Measurements from ENCODE around the gene ATRAID. TPM values are rescaled to one million over a fixed set of nuclear protein-coding genes. Genes with fewer than 3 reads are reported as not detected.
A peak's percentile ranks its signal among the peaks of the same experiment; 100 is the strongest.
"Not testable (repeated sequence)": the region's sequence is repeated elsewhere in the genome, so short reads cannot be mapped to it uniquely, and the experiment has no call there.

ATRAID gene
- total RNA-seq, 2 donors from 2014 or later = 80.7 to 83.4 TPM

- no peak for TF ChIP-seq CTCF (IDR thresholded peaks at IDR 0.05)
- Histone ChIP-seq H3K4me1 (no peaks in the 10 kb centered on the region), H3K9me3 (no peaks in the 10 kb centered on the region), H3K9ac (ENCODE audit: low read depth in 2 of 2, low read length in 2 of 2) (no peak overlapping the region), H3K4me3 (no peak overlapping the region), H3K36me3 (no peaks in the 10 kb centered on the region), H3K27me3 (no peaks in the 10 kb centered on the region), H3K27ac (no peak overlapping the region)
- intact Hi-C loops (cut with DNase I) = no loop called here
- no peak for DNase-seq
These were observed 21.9 kb upstream of the ATRAID start for GRCh38 chr2:27189989-27190388.

GRCh38 chr2:27191070-27191829 lies 20.6 kb upstream of the ATRAID start:
- Histone ChIP-seq H3K36me3 (no peaks in the 10 kb centered on the region), H3K4me3 (no peak overlapping the region), H3K9me3 (no peaks in the 10 kb centered on the region), H3K27ac (no peak overlapping the region), H3K27me3 (no peaks in the 10 kb centered on the region), H3K9ac (ENCODE audit: low read depth in 2 of 2, low read length in 2 of 2) (no peak overlapping the region), H3K4me1 (no peaks in the 10 kb centered on the region)
- DNase-seq = peak; percentile 43
- intact Hi-C loops (cut with DNase I) = no loop called here
- peak; percentile 43 for TF ChIP-seq CTCF (IDR thresholded peaks at IDR 0.05)

GRCh38 chr2:27194538-27195354 lies 17.1 kb upstream of the ATRAID start:
- Histone ChIP-seq H3K36me3 (no peaks in the 10 kb centered on the region), H3K27ac (no peak overlapping the region), H3K9ac (ENCODE audit: low read depth in 2 of 2, low read length in 2 of 2) (no peak overlapping the region), H3K4me3 (no peak overlapping the region), H3K27me3 (no peaks in the 10 kb centered on the region), H3K4me1 (no peaks in the 10 kb centered on the region), H3K9me3 (no peaks in the 10 kb centered on the region)
- TF ChIP-seq CTCF (IDR thresholded peaks at IDR 0.05) = no peak
- intact Hi-C loops (cut with DNase I) = no loop called here
- DNase-seq = no peak

GRCh38 chr2:27195799-27196198 lies 16.0 kb upstream of the ATRAID start:
- intact Hi-C loops (cut with DNase I) = not testable (repeated sequence)

GRCh38 chr2:27198068-27198467 lies 13.8 kb upstream of the ATRAID start:
- H3K9ac ChIP-seq (ENCODE audit: low read depth in 2 of 2, low read length in 2 of 2); H3K27me3 ChIP-seq; H3K9me3 ChIP-seq; DNase-seq; H3K27ac ChIP-seq; H3K4me3 ChIP-seq; H3K36me3 ChIP-seq; intact Hi-C loops (cut with DNase I); H3K4me1 ChIP-seq: not testable (repeated sequence)

More at GRCh38 chr2:27195799-27196198, 16.0 kb upstream of the ATRAID start:
- not testable (repeated sequence) for H3K36me3 ChIP-seq; H3K9me3 ChIP-seq; H3K4me3 ChIP-seq; H3K27ac ChIP-seq; H3K9ac ChIP-seq (ENCODE audit: low read depth in 2 of 2, low read length in 2 of 2); H3K4me1 ChIP-seq; DNase-seq; H3K27me3 ChIP-seq

GRCh38 chr2:27198627-27199026 lies 13.2 kb upstream of the ATRAID start:
- no peak for TF ChIP-seq CTCF (IDR thresholded peaks at IDR 0.05)
- Histone ChIP-seq H3K9ac (ENCODE audit: low read depth in 2 of 2, low read length in 2 of 2) (no peak overlapping the region), H3K4me1 (no peaks in the 10 kb centered on the region), H3K27me3 (no peaks in the 10 kb centered on the region), H3K36me3 (no peaks in the 10 kb centered on the region), H3K4me3 (no peak overlapping the region), H3K9me3 (no peaks in the 10 kb centered on the region), H3K27ac (no peak overlapping the region)
- intact Hi-C loops (cut with DNase I) = no loop called here
- DNase-seq = no peak

Measured in colonic mucosa (tissue), 4 donors.